ENCODE measurements around the gene BRD8.
"Not testable (repeated sequence)": the region's sequence is repeated elsewhere in the genome, so short reads cannot be mapped to it uniquely, and the experiment has no call there.

Gene BRD8

GRCh38 chr5:138160706-138161105 is 17.7 kb downstream of the BRD8 start:
- no peak for DNase-seq

DNA sequence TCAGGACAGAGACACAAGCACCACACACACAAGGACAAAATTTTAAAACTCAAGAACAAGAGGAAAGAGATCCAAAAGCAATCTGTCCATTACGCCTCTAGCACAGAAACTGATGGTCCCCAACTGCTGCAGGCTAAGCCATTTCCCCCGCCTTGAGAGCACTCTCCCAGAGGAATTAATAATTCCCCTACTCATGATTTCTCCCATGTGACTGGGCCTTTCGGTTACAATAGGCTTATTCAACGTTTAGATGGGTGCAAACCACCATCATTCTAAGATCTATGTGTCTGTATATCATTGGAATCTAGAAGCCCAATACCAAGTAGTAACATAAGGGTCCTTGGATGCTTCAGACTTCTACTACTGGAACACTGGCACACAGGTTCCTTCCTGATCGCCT is 18.8 kb downstream of the BRD8 start:
- no peak for DNase-seq

DNA sequence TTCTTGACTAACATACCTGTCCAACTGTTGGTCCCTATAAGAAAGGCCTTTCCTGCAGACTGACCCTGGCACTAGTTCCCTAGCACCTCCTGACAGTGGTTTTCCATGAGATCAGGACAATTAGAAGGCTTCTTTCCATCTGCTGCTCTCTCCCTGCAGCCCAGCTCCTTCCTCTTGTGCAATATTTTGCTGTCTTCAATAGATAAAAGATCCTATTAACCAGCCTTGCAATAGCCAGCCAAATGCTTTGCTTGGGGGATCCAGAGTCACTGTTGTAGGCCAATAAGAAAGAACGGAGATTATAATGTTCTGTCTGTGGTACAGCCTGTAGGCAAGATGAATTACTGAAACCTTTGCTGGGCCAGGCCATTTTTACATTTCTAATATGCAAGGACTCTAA is 20.8 kb downstream of the BRD8 start:
- no peak for DNase-seq

DNA sequence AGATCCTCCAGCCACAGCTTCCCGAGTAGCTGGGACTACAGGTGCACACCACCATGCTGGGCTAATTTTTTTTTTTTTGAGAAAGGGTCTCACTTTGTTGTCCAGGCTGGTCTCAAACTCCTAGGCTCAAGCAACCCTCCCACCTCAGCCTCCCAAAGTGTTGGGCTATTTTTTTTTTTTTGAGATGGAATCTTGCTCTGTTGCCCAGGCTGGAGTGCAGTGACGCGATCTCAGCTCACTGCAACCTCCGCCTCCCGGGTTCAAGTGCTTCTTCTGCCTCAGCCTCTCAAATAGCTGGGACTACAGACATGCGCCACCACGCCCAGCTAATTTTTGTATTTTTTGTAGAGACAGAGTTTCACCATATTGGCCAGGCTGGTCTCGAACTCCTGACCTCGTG is 22.5 kb downstream of the BRD8 start:
- not testable (repeated sequence) for DNase-seq

- DNase-seq, result no peak
Measured at GRCh38 chr5:138149530-138149929, 28.9 kb downstream of the BRD8 start.

DNA sequence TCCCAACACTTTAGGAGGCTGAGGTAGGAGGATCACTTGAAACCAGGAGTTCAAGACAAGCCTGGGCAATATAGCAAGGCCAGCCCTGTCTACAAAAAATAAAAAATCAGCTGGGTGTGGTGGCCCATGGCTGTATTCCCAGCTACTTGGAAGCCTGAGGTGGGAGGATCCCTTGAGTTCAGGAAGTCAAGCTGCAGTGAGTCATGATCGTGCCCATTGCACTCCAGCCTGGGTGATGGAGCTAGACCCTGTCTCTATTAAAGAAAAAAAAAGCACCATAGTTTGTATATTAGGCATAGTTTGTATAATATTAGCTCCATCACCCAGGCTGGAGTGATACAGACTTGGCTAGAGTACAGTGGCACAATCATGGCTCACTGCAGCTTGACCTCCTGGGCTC is 29.6 kb downstream of the BRD8 start:
- DNase-seq, result no peak

- DNase-seq, result not testable (repeated sequence)
Measured at GRCh38 chr5:138143578-138143977, 34.9 kb downstream of the BRD8 start.

GRCh38 chr5:138141734-138142133 is 36.7 kb downstream of the BRD8 start:
- no peak for DNase-seq

DNA sequence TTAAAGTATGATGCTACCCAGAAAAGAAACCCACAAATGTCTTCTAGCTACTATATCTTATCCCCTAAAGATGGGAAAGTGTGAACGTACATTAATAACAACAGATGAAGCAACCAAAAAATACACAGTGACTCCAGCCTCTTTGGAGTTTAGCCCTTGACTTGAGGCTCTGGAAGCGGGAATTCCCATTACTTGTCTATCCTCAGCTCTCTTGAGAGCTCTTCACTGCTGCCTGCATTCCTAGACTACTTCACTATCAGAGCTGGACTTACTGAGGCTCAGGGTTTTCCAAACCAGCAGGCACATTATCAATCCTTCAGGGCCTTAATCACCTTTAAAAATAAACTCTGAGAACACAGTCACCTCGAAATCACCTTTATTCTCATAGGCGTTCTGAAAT is 38.2 kb downstream of the BRD8 start:
- no peak for DNase-seq

DNA sequence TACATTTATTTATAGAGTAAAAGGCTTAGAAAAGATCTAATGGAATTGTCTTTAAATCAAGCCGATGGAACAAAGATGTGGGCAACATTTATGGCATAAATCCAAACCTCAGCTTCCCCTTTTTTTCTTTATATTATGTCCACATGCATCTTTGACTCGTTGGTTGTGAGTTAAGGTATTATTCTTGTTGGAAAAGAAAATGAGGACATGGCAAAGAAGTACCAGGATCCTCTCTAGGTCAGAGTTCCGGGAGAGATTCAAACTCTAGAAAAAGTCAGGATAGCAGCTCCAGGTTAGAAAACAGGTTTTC is 38.7 kb downstream of the BRD8 start:
- no peak for DNase-seq

DNA sequence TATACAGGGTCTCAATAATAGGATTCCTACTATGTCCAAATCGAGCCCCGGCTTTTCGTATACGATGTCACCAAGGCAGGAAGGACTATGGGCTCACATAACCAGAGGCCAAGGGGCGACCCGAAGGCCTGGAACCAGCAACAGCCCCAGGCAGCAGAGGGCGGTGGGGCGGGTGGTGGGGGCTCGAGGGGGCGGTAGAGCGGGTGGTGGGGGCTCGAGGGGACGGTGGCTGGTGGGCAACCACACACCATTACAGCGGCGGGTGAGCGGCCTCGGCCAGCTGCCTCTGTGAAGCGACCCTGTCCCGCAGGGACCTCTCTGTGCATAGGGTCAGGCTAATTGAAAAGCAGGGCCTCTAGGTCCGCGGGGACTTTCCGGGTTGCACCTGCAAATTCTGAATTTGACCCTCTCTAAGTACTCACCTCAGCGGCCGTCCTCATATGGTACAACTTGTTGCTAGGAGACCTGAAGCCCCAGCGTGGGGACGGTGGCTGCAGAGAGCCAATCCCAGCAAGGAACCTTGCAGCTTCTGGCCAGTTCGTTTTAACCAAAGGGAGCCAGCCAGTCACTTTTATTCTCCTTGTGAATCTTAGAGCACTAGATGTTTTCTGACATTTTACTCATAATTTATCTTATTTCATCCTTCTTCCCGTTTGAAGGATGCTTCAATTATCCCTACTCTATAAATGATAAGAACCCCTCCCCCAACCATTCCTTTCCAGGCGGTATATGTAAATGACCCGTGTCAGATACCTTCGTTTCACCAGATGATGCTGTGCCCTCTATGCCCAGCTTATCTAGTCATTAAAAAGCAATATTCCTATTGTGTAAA is 39.3 kb downstream of the BRD8 start, which contains the start of gene NME5:
Gene NME5, minus strand, starts transcription at position 480 of the 832 bp plus-strand sequence. CDS start 648 bp downstream, outside the sequence.
- peak; percentile 19 for DNase-seq

- no peak for DNase-seq
Measured at GRCh38 chr5:138132543-138132942, 45.9 kb downstream of the BRD8 start.

DNA sequence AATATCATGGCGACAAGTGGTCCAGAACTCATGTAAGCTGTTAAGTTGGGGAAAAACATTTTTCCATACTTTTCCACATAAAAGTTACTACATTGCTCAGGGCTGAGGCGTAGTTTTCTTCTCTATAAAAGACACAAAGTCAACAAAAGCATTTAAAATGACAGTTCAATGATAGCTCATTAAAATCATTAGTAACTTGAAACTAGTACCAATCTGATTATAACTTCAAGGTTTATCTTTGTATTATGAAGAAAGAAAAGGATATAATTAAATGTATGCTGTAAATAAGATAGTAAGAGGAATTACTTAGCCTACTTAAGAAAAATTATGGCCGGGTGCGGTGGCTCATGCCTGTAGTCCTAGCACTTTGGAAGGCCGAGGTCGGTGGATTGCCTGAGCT is 49.1 kb downstream of the BRD8 start:
- DNase-seq, result no peak

GRCh38 chr5:138128334-138128733 is 50.1 kb downstream of the BRD8 start:
- DNase-seq, result no peak

DNA sequence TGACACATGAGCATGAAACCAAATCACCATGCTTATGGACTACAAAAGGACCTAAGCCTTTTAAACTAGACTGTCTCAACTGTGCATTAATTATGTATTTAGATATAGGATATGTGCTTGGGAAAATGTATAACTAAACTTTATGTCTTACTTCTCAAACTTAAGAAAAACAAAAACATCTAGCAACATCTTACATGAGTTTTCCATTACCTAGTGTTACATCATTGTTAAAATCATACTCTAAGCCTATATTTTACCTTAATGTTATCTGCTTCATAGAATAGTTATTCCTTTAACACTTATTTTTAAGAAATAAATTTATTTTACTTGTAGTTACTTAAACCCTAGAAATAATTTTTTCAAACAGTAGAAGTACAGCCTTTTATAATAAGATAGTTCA is 63.2 kb downstream of the BRD8 start:
- no peak for DNase-seq

- no peak for DNase-seq
Measured at GRCh38 chr5:138111937-138112336, 66.5 kb downstream of the BRD8 start.

DNA sequence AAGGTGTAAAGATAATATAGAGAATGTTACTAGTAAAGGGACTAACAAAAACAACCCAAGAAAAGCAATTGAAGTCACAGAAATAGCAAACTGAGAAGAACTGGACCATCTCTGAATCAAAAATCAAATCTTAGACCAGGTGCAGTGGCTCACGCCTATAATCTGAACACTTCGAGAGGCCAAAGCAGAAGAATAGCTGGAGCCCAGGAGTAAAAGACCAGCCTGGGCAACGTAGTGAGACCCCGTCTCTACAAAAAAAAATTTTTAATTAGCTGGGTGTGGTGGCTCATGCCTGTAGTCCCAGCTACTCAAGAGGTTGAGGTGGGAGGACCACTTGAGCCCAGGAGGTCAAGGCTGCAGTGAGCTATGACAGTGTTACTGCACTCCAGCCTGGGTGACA is 67.2 kb downstream of the BRD8 start:
- no peak for DNase-seq

GRCh38 chr5:138110266-138110963 is 68.0 kb downstream of the BRD8 start:
- DNase-seq, result no peak

- DNase-seq, result no peak
Measured at GRCh38 chr5:138109463-138110265, 68.8 kb downstream of the BRD8 start.

- no peak for DNase-seq
Measured at GRCh38 chr5:138107213-138107612, 71.2 kb downstream of the BRD8 start.

GRCh38 chr5:138105709-138106108 is 72.7 kb downstream of the BRD8 start:
- DNase-seq, result no peak

DNA sequence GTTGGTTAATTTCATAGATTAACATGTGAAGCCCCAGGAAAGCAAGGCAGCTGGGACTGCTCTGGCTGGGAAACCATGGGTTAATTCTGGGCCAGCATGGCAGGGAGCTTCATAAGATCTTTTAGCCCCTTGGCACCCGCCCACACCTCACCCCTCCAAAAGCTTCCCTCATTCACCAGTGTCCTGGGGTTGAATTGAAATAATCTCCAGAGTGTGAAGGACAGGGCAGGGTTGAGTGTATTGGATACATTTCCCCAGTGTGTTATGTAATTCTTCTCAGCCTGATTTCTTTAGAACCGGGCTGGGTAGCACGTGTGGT is 75.2 kb downstream of the BRD8 start:
- DNase-seq, result no peak

GRCh38 chr5:138102454-138103318 is 75.7 kb downstream of the BRD8 start:
- no peak for DNase-seq
